HCT116 (cell line): ENCODE measurements around the gene THADA. TPM values are rescaled to one million over a fixed set of nuclear protein-coding genes. Genes with fewer than 3 reads are reported as not detected.
A peak's percentile ranks its signal among the peaks of the same experiment; 100 is the strongest.

ENCODE experiments used
- ATAC-seq: fragments of 200-7000 bp; cut with Tn5 transposase; 2 replicates; pipeline ENCODE4 v1.9.1; 2020; ENCODE audit warnings: mild to moderate bottlenecking, moderate library complexity
- BruUV-seq: library from RNA; stranded (reverse); fragments of 400-500 nt; replicated peaks from 2 replicates; lab custom pipeline; 2021; lab: Mats Ljungman, UMichigan
- CTCF ChIA-PET: fragments of 300-600 bp; sonication (Branson Sonifier 250); formaldehyde crosslinking; loops from one replicate; lab custom pipeline; 2021; ENCODE audit warnings: antibody characterized with exemption; lab: Charles Lee
- POLR2A ChIA-PET: fragments of 300-600, 350-600 bp; sonication (Branson Sonifier 250); formaldehyde crosslinking; loops from one replicate; lab custom pipeline; 2021; ENCODE audit warnings: antibody characterized with exemption; lab: Charles Lee
- RAD21 ChIA-PET, 2 experiments: fragments of 300-600 bp; sonication (Branson Sonifier 250); formaldehyde crosslinking; loops; one replicate each; lab custom pipeline; 2023; ENCODE audit warnings: low total read pairs in 2 of 2; ENCODE audit not compliant: uncharacterized antibody in 2 of 2, unreplicated experiment in 2 of 2, low non-redundant PET in 1 of 2; lab: Charles Lee
- DNase-seq: peaks from one replicate; pipeline ENCODE4 v3.0.0-alpha.2; 2010; ENCODE audit warnings: low read depth, low spot score
- H2AFZ ChIP-seq: fragments of 200-600 bp; shearing (Covaris generic), sonication (generic); 2 replicates; pipeline ENCODE4 v1.6.1; 2017; ENCODE audit warnings: low read depth, mixed run types, mixed read lengths, antibody characterized with exemption, low read length; ENCODE audit not compliant: poor library complexity, severe bottlenecking
- H3K27ac ChIP-seq: 2 replicates; pipeline ENCODE4 v1.5.1; 2012; ENCODE audit warnings: low read depth, low read length
- H3K27me3 ChIP-seq: fragments of 200-600 bp; sonication (generic); 2 replicates; pipeline ENCODE4 v1.6.1; 2016; ENCODE audit warnings: mixed run types, low read length, mixed read lengths; ENCODE audit not compliant: insufficient read depth
- H3K36me3 ChIP-seq, 2 experiments: fragments of 200-500 bp in 1 of 2; fragments of 200-600 bp in 1 of 2; sonication (Bioruptor generic) in 1 of 2; sonication (generic) in 1 of 2; 2 replicates each; pipeline versions ENCODE4 v1.5.1 to v1.6.1; 2014 to 2016; ENCODE audit warnings: low read length in 2 of 2, inconsistent platforms in 1 of 2, mixed read lengths in 1 of 2, mixed run types in 1 of 2; ENCODE audit not compliant: insufficient read depth in 2 of 2, control insufficient read depth in 1 of 2
- H3K4me1 ChIP-seq, 2 experiments: fragments of 200-600 bp in 1 of 2; sonication (generic) in 1 of 2; 2 replicates each; pipeline versions ENCODE4 v1.5.1 to v1.6.1; 2012 to 2017; ENCODE audit warnings: low read length in 2 of 2, inconsistent platforms in 1 of 2, mild to moderate bottlenecking in 1 of 2, mixed read lengths in 1 of 2, mixed run types in 1 of 2, moderate library complexity in 1 of 2; ENCODE audit not compliant: insufficient read depth in 2 of 2, control insufficient read depth in 1 of 2
- H3K4me2 ChIP-seq: fragments of 200-600 bp; sonication (generic); 2 replicates; pipeline ENCODE4 v1.6.1; 2017; ENCODE audit warnings: mixed run types, low read length, mixed read lengths
- H3K4me3 ChIP-seq, 2 experiments: fragments of 200-600 bp in 1 of 2; sonication (generic) in 1 of 2; replicated peaks in 1 of 2; 2 replicates each; pipeline ENCODE4 v1.5.1; 2011 to 2016; ENCODE audit warnings: low read length in 2 of 2, control low read depth in 1 of 2, low read depth in 1 of 2, mild to moderate bottlenecking in 1 of 2, mixed read lengths in 1 of 2, mixed run types in 1 of 2
- H3K79me2 ChIP-seq: fragments of 200-600 bp; sonication (generic); 2 replicates; pipeline ENCODE4 v1.6.1; 2017; ENCODE audit warnings: mild to moderate bottlenecking, mixed run types, low read length, moderate library complexity, mixed read lengths; ENCODE audit not compliant: insufficient read depth
- H3K9ac ChIP-seq: fragments of 200-600 bp; sonication (generic); 2 replicates; pipeline ENCODE4 v1.6.1; 2016; ENCODE audit warnings: low read length, mixed read lengths
- H3K9me2 ChIP-seq: fragments of 200-600 bp; sonication (generic), shearing (Covaris generic); 2 replicates; pipeline ENCODE4 v1.6.1; 2017; ENCODE audit warnings: mixed run types, mild to moderate bottlenecking, moderate library complexity; ENCODE audit not compliant: insufficient read depth
- H3K9me3 ChIP-seq, 2 experiments: fragments of 200-500 bp in 1 of 2; fragments of 200-600 bp in 1 of 2; sonication (Bioruptor generic) in 1 of 2; sonication (generic) in 1 of 2; 2 replicates each; pipeline ENCODE4 v1.6.1; 2014 to 2017; ENCODE audit warnings: low read length in 2 of 2, mixed read lengths in 2 of 2, inconsistent platforms in 1 of 2, low read depth in 1 of 2, mild to moderate bottlenecking in 1 of 2, mixed run types in 1 of 2, moderate library complexity in 1 of 2; ENCODE audit not compliant: control insufficient read depth in 1 of 2, insufficient read depth in 1 of 2
- H4K20me1 ChIP-seq: fragments of 200-600 bp; sonication (generic), shearing (Covaris generic); 2 replicates; pipeline ENCODE4 v1.6.1; 2017; ENCODE audit warnings: mixed run types, mild to moderate bottlenecking, moderate library complexity; ENCODE audit not compliant: insufficient read depth
- ATF3 ChIP-seq: IDR thresholded peaks from 2 replicates; pipeline ENCODE4 v1.6.1; 2012
- CBX3 ChIP-seq: IDR thresholded peaks from 2 replicates; pipeline ENCODE4 v1.6.1; 2012; ENCODE audit warnings: low read depth
- EZH2 ChIP-seq: fragments of 200-600 bp; sonication (generic); IDR thresholded peaks from 2 replicates; pipeline ENCODE4 v1.6.1; 2017; ENCODE audit warnings: antibody characterized with exemption, mixed run types
- FOSL1 ChIP-seq: IDR thresholded peaks from 2 replicates; pipeline ENCODE4 v1.6.1; 2012; ENCODE audit warnings: low read depth
- POLR2A ChIP-seq: IDR thresholded peaks from 2 replicates; pipeline ENCODE4 v1.7.0; 2011; ENCODE audit warnings: borderline replicate concordance; ENCODE audit not compliant: insufficient read depth, insufficient read length; ENCODE audit errors: extremely low read depth
- POLR2AphosphoS5 ChIP-seq: IDR thresholded peaks from 2 replicates; pipeline ENCODE4 v1.6.1; 2011; ENCODE audit warnings: mild to moderate bottlenecking, low read depth, low read length, moderate library complexity
- RAD21 ChIP-seq: IDR thresholded peaks from 2 replicates; pipeline ENCODE4 v1.6.1; 2012; ENCODE audit warnings: low read depth, mild to moderate bottlenecking
- SIN3A ChIP-seq: IDR thresholded peaks from 2 replicates; pipeline ENCODE4 v1.6.1; 2012; ENCODE audit warnings: low read depth
- SP1 ChIP-seq: IDR thresholded peaks from 2 replicates; pipeline ENCODE4 v1.6.1; 2012; ENCODE audit warnings: low read depth
- SRF ChIP-seq: IDR thresholded peaks from 2 replicates; pipeline ENCODE4 v1.6.1; 2012; ENCODE audit warnings: low read depth
- YY1 ChIP-seq: IDR thresholded peaks from 2 replicates; pipeline ENCODE4 v1.6.1; 2011; ENCODE audit warnings: low read length, low read depth, moderate library complexity, mild to moderate bottlenecking; ENCODE audit not compliant: insufficient replicate concordance; ENCODE audit errors: extremely low read depth
- ZFX ChIP-seq: fragments of 450-650 bp; IDR thresholded peaks from 2 replicates; pipeline ENCODE4 v1.6.1; 2017
- intact Hi-C: fragments of 100-400 bp; cut with micrococcal nuclease; formaldehyde crosslinking; loops from 2 replicates; pipeline ENCODE4 v1.10.0; 2022
- total RNA-seq: library from RNA; stranded (reverse); gene quantifications from one replicate; pipeline ENCODE4 v1.2.1, GENCODE V29; 2021; ENCODE audit not compliant: unreplicated experiment

The THADA gene
- total RNA-seq, 1 experiment from 2014 or later, result 30.7 TPM

- no TSS peak for BruUV-seq
- Histone ChIP-seq H3K36me3 (no peaks in the 10 kb centered on the region), H3K9ac (no peak overlapping the region), H3K4me2 (peak overlapping the region; percentile 55; the same call in 1 of the 2 replicates), H3K27me3 (no peaks in the 10 kb centered on the region), H3K4me3 (no peak overlapping the region), H2AFZ (no peak overlapping the region), H4K20me1 (no peaks in the 10 kb centered on the region), H3K9me2 (no peaks in the 10 kb centered on the region), H3K79me2 (no peaks in the 10 kb centered on the region), H3K27ac (no peak overlapping the region; the same call in 1 of the 2 replicates), H3K9me3 (no peaks in the 10 kb centered on the region), H3K4me1 (peaks cover 27 to 34% of the 10 kb centered on the region in 2 experiments)
- TF ChIP-seq CBX3, result no peak
- no peak for TF ChIP-seq ATF3
- TF ChIP-seq RAD21, result no peak
- no peak for TF ChIP-seq SRF
- TF ChIP-seq YY1, result no peak
- no peak for TF ChIP-seq FOSL1
- TF ChIP-seq POLR2AphosphoS5, result no peak
- no peak for TF ChIP-seq POLR2A
- no peak for TF ChIP-seq EZH2
- no peak for TF ChIP-seq SIN3A
- no peak for TF ChIP-seq ZFX
- no peak for TF ChIP-seq SP1
- CTCF ChIA-PET, result no interaction called here
- intact Hi-C loops, result no loop called here
- no peak for DNase-seq
- POLR2A ChIA-PET, result no interaction called here
- ATAC-seq, result no peak
- RAD21 ChIA-PET, result interaction anchor here in 1 of 2 experiments (0.7 kb wide), 1 partner anchor 60 kb away, joined by 3 read pairs; no protein-coding TSS in a partner anchor
Observed at GRCh38 chr2:43192744-43193651, 402.8 kb downstream of the THADA start.
